IPS-18a (cell line): ENCODE data around the gene DENND1B.

Experiments used
- H3K27ac ChIP-seq: one replicate; pipeline ENCODE4 v1.5.1; 2013; ENCODE audit warnings: low read length
- H3K27me3 ChIP-seq: one replicate; pipeline ENCODE4 v1.6.1; 2013; ENCODE audit warnings: mild to moderate bottlenecking, low read length; ENCODE audit not compliant: control insufficient read depth, insufficient read depth
- H3K36me3 ChIP-seq: one replicate; pipeline ENCODE4 v1.6.1; 2013; ENCODE audit warnings: low read depth, low read length; ENCODE audit not compliant: control insufficient read depth
- H3K4me1 ChIP-seq: one replicate; pipeline ENCODE4 v1.6.1; 2013; ENCODE audit warnings: low read depth, low read length; ENCODE audit not compliant: control insufficient read depth
- H3K4me3 ChIP-seq: one replicate; pipeline ENCODE4 v1.5.1; 2013; ENCODE audit warnings: low read length
- H3K9ac ChIP-seq: one replicate; pipeline ENCODE4 v1.6.1; 2013; ENCODE audit warnings: mild to moderate bottlenecking, low read length, moderate library complexity
- H3K9me3 ChIP-seq: one replicate; pipeline ENCODE4 v1.6.1; 2013; ENCODE audit warnings: low read depth, low read length; ENCODE audit not compliant: control insufficient read depth

The DENND1B gene

GRCh38 chr1:197660389-197660788 is 114.9 kb downstream of the DENND1B start:
- Histone ChIP-seq H3K9ac (no peak overlapping the region), H3K27me3 (no peaks in the 10 kb centered on the region), H3K36me3 (no peaks in the 10 kb centered on the region), H3K4me3 (no peak overlapping the region), H3K27ac (no peak overlapping the region), H3K4me1 (no peaks in the 10 kb centered on the region), H3K9me3 (no peaks in the 10 kb centered on the region)

- Histone ChIP-seq H3K4me3 (no peak overlapping the region), H3K9me3 (no peaks in the 10 kb centered on the region), H3K36me3 (no peaks in the 10 kb centered on the region), H3K27ac (no peak overlapping the region), H3K9ac (no peak overlapping the region), H3K27me3 (no peaks in the 10 kb centered on the region), H3K4me1 (no peaks in the 10 kb centered on the region)
These were observed 116.1 kb downstream of the DENND1B start for GRCh38 chr1:197659171-197659570.

GRCh38 chr1:197649188-197649587 is 126.1 kb downstream of the DENND1B start:
- Histone ChIP-seq H3K27ac (no peak overlapping the region), H3K27me3 (no peaks in the 10 kb centered on the region), H3K9me3 (no peaks in the 10 kb centered on the region), H3K4me3 (no peak overlapping the region), H3K4me1 (no peaks in the 10 kb centered on the region), H3K36me3 (no peaks in the 10 kb centered on the region), H3K9ac (no peak overlapping the region)

- H3K27ac ChIP-seq = no peak overlapping the region
- H3K4me1 ChIP-seq = peaks cover 4% of the 10 kb centered on the region
- H3K9ac ChIP-seq = no peak overlapping the region
- H3K4me3 ChIP-seq = no peak overlapping the region
- no peaks in the 10 kb centered on the region for H3K27me3 ChIP-seq
- no peaks in the 10 kb centered on the region for H3K36me3 ChIP-seq
- no peaks in the 10 kb centered on the region for H3K9me3 ChIP-seq
These were observed 137.0 kb downstream of the DENND1B start for GRCh38 chr1:197638316-197638715.

DNA sequence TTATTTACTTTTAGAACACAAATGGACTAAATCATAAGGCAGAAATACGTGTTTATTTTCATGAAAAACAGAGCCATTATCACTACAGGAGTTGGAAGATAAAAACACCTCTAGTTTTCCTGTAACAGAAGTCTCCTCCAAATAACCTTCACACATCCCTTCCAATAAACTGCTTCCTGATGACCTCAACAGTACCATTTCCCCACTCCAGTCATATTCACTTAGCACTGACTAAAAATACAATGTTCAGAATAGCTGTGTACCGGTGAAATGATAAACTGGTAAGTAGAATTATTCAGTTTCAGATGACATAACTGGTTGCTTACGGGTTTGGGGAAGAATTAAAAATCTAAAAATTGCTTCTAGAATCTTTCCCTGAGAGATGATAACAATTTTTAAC is 137.9 kb downstream of the DENND1B start:
- Histone ChIP-seq H3K9me3 (no peaks in the 10 kb centered on the region), H3K27ac (no peak overlapping the region), H3K4me3 (no peak overlapping the region), H3K36me3 (no peaks in the 10 kb centered on the region), H3K9ac (no peak overlapping the region), H3K4me1 (peaks cover 4% of the 10 kb centered on the region), H3K27me3 (no peaks in the 10 kb centered on the region)

DNA sequence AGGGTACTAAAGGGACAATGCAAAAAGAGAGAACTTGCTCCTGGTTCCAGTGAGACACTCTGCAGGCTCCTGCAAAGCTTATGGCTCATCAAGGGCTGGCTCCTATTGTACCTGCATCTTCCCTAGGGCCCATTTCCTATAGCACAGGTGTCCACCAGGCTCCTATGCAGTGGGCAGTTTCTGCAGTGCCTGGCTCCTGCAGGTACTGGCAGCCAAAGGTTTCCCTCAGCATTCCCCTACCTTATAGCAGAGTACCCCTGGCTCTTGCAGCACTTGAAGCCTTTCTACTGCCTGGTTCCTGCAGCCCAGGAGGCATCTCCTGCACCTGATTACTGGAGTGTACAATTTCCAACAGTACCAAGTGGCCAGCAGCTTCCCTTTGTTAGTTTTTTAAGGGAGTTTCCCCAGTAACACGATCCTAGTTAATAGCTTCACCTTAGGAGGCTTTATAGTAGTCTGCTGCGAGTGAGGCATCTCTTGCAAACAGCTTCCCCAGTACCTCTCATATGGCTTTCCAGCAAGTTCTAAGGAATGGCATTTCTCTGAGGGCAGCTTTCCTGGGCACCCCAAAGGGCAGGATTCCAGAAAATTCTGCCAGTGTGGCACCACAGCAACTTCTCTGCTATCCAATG is 141.7 kb downstream of the DENND1B start:
- Histone ChIP-seq H3K9ac (no peak overlapping the region), H3K36me3 (no peaks in the 10 kb centered on the region), H3K9me3 (no peaks in the 10 kb centered on the region), H3K4me1 (peaks cover 4% of the 10 kb centered on the region), H3K27ac (no peak overlapping the region), H3K4me3 (no peak overlapping the region), H3K27me3 (no peaks in the 10 kb centered on the region)

DNA sequence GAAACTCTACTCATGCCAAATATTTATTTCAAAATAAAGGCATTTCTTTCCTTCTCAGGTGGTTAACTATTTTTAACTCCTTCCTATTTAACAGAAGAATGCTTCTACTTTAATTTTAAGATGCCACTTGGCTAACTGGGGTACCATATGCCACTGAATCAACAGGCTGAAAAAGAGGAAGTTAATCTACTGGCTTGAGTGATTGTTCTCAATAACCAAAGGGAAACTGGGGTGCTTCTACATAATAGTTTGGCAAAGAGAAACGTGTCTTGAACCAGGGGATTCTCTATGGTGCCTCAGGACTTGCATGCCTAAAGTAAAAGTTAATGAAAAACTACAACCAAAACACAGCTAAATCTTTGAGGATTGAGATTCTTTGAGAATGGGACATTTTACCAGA is 142.6 kb downstream of the DENND1B start:
- peaks cover 4% of the 10 kb centered on the region for H3K4me1 ChIP-seq
- no peaks in the 10 kb centered on the region for H3K27me3 ChIP-seq
- no peaks in the 10 kb centered on the region for H3K36me3 ChIP-seq
- no peak overlapping the region for H3K4me3 ChIP-seq
- H3K9me3 ChIP-seq = no peaks in the 10 kb centered on the region
- no peak overlapping the region for H3K27ac ChIP-seq
- no peak overlapping the region for H3K9ac ChIP-seq

DNA sequence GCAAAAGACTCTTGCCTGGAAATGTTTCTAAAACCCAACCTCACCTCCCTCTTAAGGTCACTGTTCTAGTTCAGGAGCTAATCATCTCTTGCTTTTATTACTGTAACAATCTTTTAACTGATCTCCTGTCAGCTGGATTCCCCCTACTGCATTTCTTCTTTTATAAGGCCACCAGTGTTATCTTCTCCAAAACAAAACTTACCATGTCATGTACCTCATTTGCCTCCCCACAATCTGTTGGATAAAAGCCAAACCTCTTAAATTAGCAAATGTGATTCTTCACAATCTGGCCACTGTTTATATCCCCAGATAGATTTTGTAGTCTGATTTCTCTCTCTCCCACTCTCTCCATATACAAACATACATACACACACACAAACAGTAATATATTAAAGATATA is 143.3 kb downstream of the DENND1B start:
- H3K9ac ChIP-seq = no peak overlapping the region
- no peaks in the 10 kb centered on the region for H3K27me3 ChIP-seq
- H3K9me3 ChIP-seq = no peaks in the 10 kb centered on the region
- H3K4me3 ChIP-seq = no peak overlapping the region
- H3K4me1 ChIP-seq = peaks cover 4% of the 10 kb centered on the region
- H3K36me3 ChIP-seq = no peaks in the 10 kb centered on the region
- no peak overlapping the region for H3K27ac ChIP-seq

- Histone ChIP-seq H3K27ac (no peak overlapping the region), H3K4me3 (no peak overlapping the region), H3K4me1 (peaks cover 4% of the 10 kb centered on the region), H3K9me3 (no peaks in the 10 kb centered on the region), H3K27me3 (no peaks in the 10 kb centered on the region), H3K9ac (no peak overlapping the region), H3K36me3 (no peaks in the 10 kb centered on the region)
These were observed 152.9 kb downstream of the DENND1B start for GRCh38 chr1:197622371-197622770.

GRCh38 chr1:197621761-197622160 is 153.5 kb downstream of the DENND1B start:
- Histone ChIP-seq H3K27ac (no peak overlapping the region), H3K9ac (no peak overlapping the region), H3K9me3 (no peaks in the 10 kb centered on the region), H3K4me3 (no peak overlapping the region), H3K4me1 (peaks cover 4% of the 10 kb centered on the region), H3K27me3 (no peaks in the 10 kb centered on the region), H3K36me3 (no peaks in the 10 kb centered on the region)

DNA sequence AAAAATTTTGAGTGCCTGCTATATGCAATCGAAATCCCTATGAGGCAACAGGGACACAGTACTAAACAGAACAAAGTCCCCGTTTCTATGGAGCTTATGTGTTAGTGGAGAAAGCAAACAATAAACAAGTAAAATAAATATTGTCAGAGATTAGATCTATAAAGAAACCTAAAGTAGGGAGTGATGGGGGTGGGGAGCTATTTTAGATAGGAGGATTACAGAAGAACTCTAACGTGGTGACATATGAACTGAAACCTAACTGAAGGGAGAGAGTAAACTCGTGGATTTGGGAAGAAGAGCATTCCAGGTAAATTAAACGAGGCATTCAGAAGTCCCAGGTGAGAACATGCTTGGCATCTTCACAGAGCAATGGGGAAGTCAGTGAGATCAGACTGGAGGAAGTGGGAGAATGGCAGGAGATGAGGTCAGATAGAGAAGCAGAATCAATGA is 154.5 kb downstream of the DENND1B start:
- H3K27ac ChIP-seq = no peak overlapping the region
- H3K27me3 ChIP-seq = no peaks in the 10 kb centered on the region
- peaks cover 4% of the 10 kb centered on the region for H3K4me1 ChIP-seq
- no peak overlapping the region for H3K9ac ChIP-seq
- H3K9me3 ChIP-seq = no peaks in the 10 kb centered on the region
- no peaks in the 10 kb centered on the region for H3K36me3 ChIP-seq
- H3K4me3 ChIP-seq = no peak overlapping the region

GRCh38 chr1:197619008-197619640 is 156.2 kb downstream of the DENND1B start:
- H3K27ac ChIP-seq = no peak overlapping the region
- peaks cover 4% of the 10 kb centered on the region for H3K4me1 ChIP-seq
- H3K9me3 ChIP-seq = no peaks in the 10 kb centered on the region
- no peaks in the 10 kb centered on the region for H3K27me3 ChIP-seq
- no peak overlapping the region for H3K4me3 ChIP-seq
- no peaks in the 10 kb centered on the region for H3K36me3 ChIP-seq
- H3K9ac ChIP-seq = no peak overlapping the region
